GM21367 (cell line): ENCODE measurements around the gene ZCWPW2.

ENCODE experiments used
- ATAC-seq: cut with Tn5 transposase; IDR thresholded peaks from one replicate; pipeline ENCODE4 v1.9.1; 2021; ENCODE audit not compliant: unreplicated experiment

Gene ZCWPW2

DNA sequence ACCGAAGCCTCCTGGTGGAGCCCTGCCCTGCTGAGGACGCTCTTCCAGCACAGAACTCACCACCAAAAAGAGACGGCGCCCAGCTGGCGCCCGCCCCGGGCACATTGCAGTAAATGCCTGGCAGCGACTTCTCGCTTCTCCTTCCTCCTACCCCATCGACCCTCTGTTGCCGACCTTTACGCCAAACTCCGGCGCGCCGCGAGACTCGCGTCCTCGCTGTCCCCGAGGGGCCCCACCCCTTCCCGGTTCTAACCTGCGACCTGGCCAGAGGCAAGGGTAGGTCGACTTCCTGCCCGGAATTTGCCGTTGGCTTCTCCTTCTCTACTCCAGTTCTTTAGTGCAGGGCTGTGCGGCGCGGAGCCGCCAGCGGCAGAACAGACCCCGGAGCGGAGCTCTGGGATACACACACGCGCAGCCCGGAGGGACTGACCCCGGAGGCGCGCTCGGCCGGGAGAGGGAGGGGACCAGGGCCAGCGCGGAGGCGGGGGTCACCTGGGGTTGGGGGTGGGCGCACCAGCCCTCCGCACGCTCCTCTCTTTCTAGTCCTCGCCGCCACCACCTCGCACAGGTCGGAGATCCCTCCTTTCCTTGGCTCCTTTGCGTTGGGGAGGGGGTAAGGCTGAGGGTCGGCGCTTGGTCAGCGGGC is 226.7 kb downstream of the ZCWPW2 start:
- ATAC-seq: no peak
